ENCODE measurements around the gene PIP4P1. TPM values are rescaled to one million over a fixed set of nuclear protein-coding genes. Genes with fewer than 3 reads are reported as not detected.

The PIP4P1 gene
- total RNA-seq: 8.4 and 14.4 TPM in 2 replicates

GRCh38 chr14:20461225-20462141 is at the start of gene PIP4P1:
PIP4P1 (minus strand) TSS chr14:20461434; CDS start chr14:20461325, 109 bp downstream.

GRCh38 chr14:20469242-20469889 is 8.1 kb upstream of the PIP4P1 start, which contains the start of gene PNP:
PNP (plus strand) TSS chr14:20469406; CDS start chr14:20469525, 119 bp downstream.

GRCh38 chr14:20454516-20455354 is 6.5 kb downstream of the PIP4P1 start, which contains the start of the genes APEX1 and OSGEP:
APEX1 (plus strand) TSS chr14:20455226; CDS start chr14:20455646, 420 bp downstream.
OSGEP (minus strand) TSS chr14:20454812; CDS start chr14:20454683, 129 bp downstream.

GRCh38 chr14:20435582-20436362 is 25.5 kb downstream of the PIP4P1 start, which contains the start of gene KLHL33:
KLHL33 (minus strand) TSS chr14:20436166; CDS start chr14:20435811, 355 bp downstream.

GRCh38 chr14:20412876-20413743 is 48.1 kb downstream of the PIP4P1 start, which contains the start of gene TEP1:
TEP1 (minus strand) TSS chr14:20413501; CDS start chr14:20408439, 5,062 bp downstream.

Other genes starting within 250 kb of the PIP4P1 start
- not detected in 2 replicates for gene OR11H6, start 237.7 kb downstream of the PIP4P1 start, total RNA-seq
- not detected in 2 replicates for gene OR11H7, start 232.5 kb downstream of the PIP4P1 start, total RNA-seq
- gene OR11H4, start 222.1 kb downstream of the PIP4P1 start, total RNA-seq: not detected in 2 replicates
- 8.9 and 10.9 TPM in 2 replicates for gene TTC5, start 155.5 kb downstream of the PIP4P1 start, total RNA-seq
- gene CCNB1IP1, start 128.2 kb downstream of the PIP4P1 start, total RNA-seq: 53.8 and 68.6 TPM in 2 replicates
- 2.2 and 4.1 TPM in 2 replicates for gene PARP2, start 117.8 kb downstream of the PIP4P1 start, total RNA-seq
- gene TEP1, start 47.9 kb downstream of the PIP4P1 start, total RNA-seq: 8.9 and 10.3 TPM in 2 replicates
- 0.09 and 0.12 TPM in 2 replicates for gene KLHL33, start 25.3 kb downstream of the PIP4P1 start, total RNA-seq
- 24.2 and 30.0 TPM in 2 replicates for gene OSGEP, start 6.6 kb downstream of the PIP4P1 start, total RNA-seq
- 145 and 204 TPM in 2 replicates for gene APEX1, start 6.2 kb downstream of the PIP4P1 start, total RNA-seq
- gene PNP, start 8.0 kb upstream of the PIP4P1 start, total RNA-seq: 16.3 and 22.6 TPM in 2 replicates
- gene RNASE10, start 44.1 kb upstream of the PIP4P1 start, total RNA-seq: not detected in 2 replicates
- gene RNASE9, start 99.6 kb upstream of the PIP4P1 start, total RNA-seq: not detected in 2 replicates
- gene RNASE11, start 126.6 kb upstream of the PIP4P1 start, total RNA-seq: not detected in 2 replicates
- not detected in 2 replicates for gene RNASE12, start 129.9 kb upstream of the PIP4P1 start, total RNA-seq
- gene OR6S1, start 180.3 kb upstream of the PIP4P1 start, total RNA-seq: not detected in 2 replicates
- gene RNASE4, start 223.1 kb upstream of the PIP4P1 start, total RNA-seq: 56.5 and 57.9 TPM in 2 replicates
- 12.3 and 12.8 TPM in 2 replicates for gene ANG, start 227.3 kb upstream of the PIP4P1 start, total RNA-seq